Endothelial cell of umbilical vein (primary cell): ENCODE results near the gene GATD1. TPM values are rescaled to one million over a fixed set of nuclear protein-coding genes. Genes with fewer than 3 reads are reported as not detected.

Experiments
- BruUV-seq: library from RNA; stranded (reverse); fragments of 400-500 nt; replicated peaks from 2 replicates; lab custom pipeline; 2021; lab: Mats Ljungman, UMichigan
- CTCF ChIA-PET: fragments of 300-600, 350-600 bp; sonication (Branson Sonifier 250); formaldehyde crosslinking; loops from one replicate; lab custom pipeline; 2021; ENCODE audit warnings: antibody characterized with exemption, inconsistent platforms; lab: Charles Lee
- POLR2A ChIA-PET: fragments of 300-600, 350-600 bp; sonication (Branson Sonifier 250); formaldehyde crosslinking; loops from one replicate; lab custom pipeline; 2021; ENCODE audit warnings: antibody characterized with exemption, inconsistent platforms; lab: Charles Lee
- DNase-seq: peaks from one replicate; pipeline ENCODE4 v3.0.0-alpha.2; 2011; ENCODE audit warnings: low read depth, low spot score
- FAIRE-seq: peaks from 2 replicates; lab custom pipeline; 2011; peaks lifted over from hg19 to GRCh38; lab: Jason Lieb, UNC
- H2AFZ ChIP-seq: 2 replicates; pipeline ENCODE4 v1.6.0; 2012; ENCODE audit warnings: low read depth, low read length, control low read depth, inconsistent platforms
- H3K27ac ChIP-seq: 2 replicates; pipeline ENCODE4 v1.5.1; 2011; ENCODE audit warnings: low read depth, mild to moderate bottlenecking, control low read depth, low read length, moderate library complexity; ENCODE audit not compliant: insufficient read depth
- H3K27me3 ChIP-seq, 2 experiments: 2 replicates each; pipeline versions ENCODE4 v1.6.0 to v1.6.1; 2011; ENCODE audit warnings: low read length in 2 of 2, mixed read lengths in 1 of 2; ENCODE audit not compliant: control insufficient read depth in 2 of 2, insufficient read depth in 2 of 2
- H3K36me3 ChIP-seq, 2 experiments: 2 replicates in 1 of 2; 3 replicates in 1 of 2; pipeline ENCODE4 v1.5.1; 2011; ENCODE audit warnings: low read length in 2 of 2, mild to moderate bottlenecking in 1 of 2, moderate library complexity in 1 of 2; ENCODE audit not compliant: control insufficient read depth in 2 of 2, insufficient read depth in 2 of 2; ENCODE audit errors: extremely low read depth in 1 of 2
- H3K4me1 ChIP-seq: 3 replicates; pipeline ENCODE4 v1.5.1; 2011; ENCODE audit warnings: mild to moderate bottlenecking, low read length; ENCODE audit not compliant: control insufficient read depth, insufficient read depth; ENCODE audit errors: extremely low read depth
- H3K4me2 ChIP-seq: 2 replicates; pipeline ENCODE4 v1.6.1; 2011; ENCODE audit warnings: low read length, control low read depth, mixed read lengths; ENCODE audit not compliant: insufficient read depth
- H3K4me3 ChIP-seq, 3 experiments: fragments of 200-600 bp in 1 of 3; sonication (generic), shearing (Covaris generic) in 1 of 3; replicated peaks in 1 of 3; 2 replicates each; pipeline ENCODE4 v1.5.1; 2011 to 2016; ENCODE audit warnings: control low read depth in 3 of 3, low read length in 3 of 3, mild to moderate bottlenecking in 2 of 3, inconsistent platforms in 1 of 3, low read depth in 1 of 3, moderate library complexity in 1 of 3; ENCODE audit not compliant: insufficient read depth in 1 of 3
- H3K79me2 ChIP-seq: 2 replicates; pipeline ENCODE4 v1.6.0; 2012; ENCODE audit warnings: low read length, inconsistent platforms; ENCODE audit not compliant: control insufficient read depth, insufficient read depth
- H3K9ac ChIP-seq: replicated peaks from 2 replicates; pipeline ENCODE3; 2011; ENCODE audit warnings: low read length, control low read depth; ENCODE audit not compliant: insufficient read depth; ENCODE audit errors: extremely low read depth
- H3K9me1 ChIP-seq: replicated peaks from 3 replicates; pipeline ENCODE4 v1.6.0; 2011; ENCODE audit warnings: mild to moderate bottlenecking, low read length; ENCODE audit not compliant: control insufficient read depth, insufficient read depth; ENCODE audit errors: extremely low read depth
- H3K9me3 ChIP-seq: replicated peaks from 2 replicates; pipeline ENCODE4 v1.5.1; 2012; ENCODE audit warnings: low read length, inconsistent platforms; ENCODE audit not compliant: control insufficient read depth, insufficient read depth
- H4K20me1 ChIP-seq: replicated peaks from 2 replicates; pipeline ENCODE3; 2011; ENCODE audit warnings: mild to moderate bottlenecking, low read length; ENCODE audit not compliant: control insufficient read depth, insufficient read depth; ENCODE audit errors: extremely low read depth
- CTCF ChIP-seq, 2 donors: IDR thresholded peaks; 1 replicate in 1 of 2; 2 replicates in 1 of 2; pipeline ENCODE4 v1.5.1; 2011; ENCODE audit warnings: low read length in 2 of 2, mild to moderate bottlenecking in 2 of 2, moderate library complexity in 2 of 2, control low read depth in 1 of 2, inconsistent platforms in 1 of 2, low read depth in 1 of 2; ENCODE audit not compliant: insufficient read depth in 1 of 2; ENCODE audit errors: extremely low read depth in 1 of 2
- EZH2 ChIP-seq: IDR thresholded peaks from 2 replicates; pipeline ENCODE4 v1.6.1; 2012; ENCODE audit warnings: borderline replicate concordance, low read depth, mild to moderate bottlenecking, moderate library complexity, low read length, inconsistent platforms; ENCODE audit not compliant: severe bottlenecking
- FOS ChIP-seq: IDR thresholded peaks from 2 replicates; pipeline ENCODE4 v1.6.1; 2011; ENCODE audit warnings: mild to moderate bottlenecking, low read length, moderate library complexity, borderline replicate concordance; ENCODE audit not compliant: insufficient read depth
- GATA2 ChIP-seq: IDR thresholded peaks from 2 replicates; pipeline ENCODE4 v1.7.0; 2011; ENCODE audit warnings: low read depth, mild to moderate bottlenecking, moderate library complexity, mixed read lengths, low read length; ENCODE audit not compliant: insufficient read length, insufficient read depth
- JUN ChIP-seq: IDR thresholded peaks from 2 replicates; pipeline ENCODE4 v1.6.1; 2011; ENCODE audit warnings: borderline replicate concordance, low read depth; ENCODE audit not compliant: insufficient read length, insufficient read depth
- MAX ChIP-seq: IDR thresholded peaks from 2 replicates; pipeline ENCODE4 v1.6.1; 2011; ENCODE audit not compliant: insufficient read depth, insufficient read length
- MYC ChIP-seq: IDR thresholded peaks from one replicate; pipeline ENCODE4 v1.6.1; 2011; ENCODE audit warnings: mild to moderate bottlenecking, low read depth, low read length
- POLR2A ChIP-seq: IDR thresholded peaks from 2 replicates; pipeline ENCODE4 v1.6.1; 2012; ENCODE audit warnings: low read depth, mild to moderate bottlenecking, control low read depth, low read length
- POLR2AphosphoS5 ChIP-seq: IDR thresholded peaks from 2 replicates; pipeline ENCODE4 v1.6.1; 2012; ENCODE audit warnings: low read depth, mild to moderate bottlenecking, control low read depth, low read length, moderate library complexity; ENCODE audit not compliant: insufficient read depth
- dilution Hi-C: fragments of 300-500 bp; cut with MboI; formaldehyde crosslinking; loops from one replicate; pipeline ENCODE4 v1.15.0; 2019; ENCODE audit warnings: low sequenced_read_pairs; ENCODE audit not compliant: extremely low pct_ligation_motif_present
- intact Hi-C: fragments of 100-400 bp; cut with micrococcal nuclease; formaldehyde crosslinking; loops from one replicate; pipeline ENCODE4 v1.10.0; 2022
- polyA plus RNA-seq, 4 experiments: library from polyadenylated mRNA; depleted of rRNA in 3 of 4; stranded (reverse) in 3 of 4; unstranded in 1 of 4; fragments of >200 nt; gene quantifications; 2 replicates each; pipeline versions ENCODE4 v1.2.1 to v1.2.3, GENCODE V29; 2011 to 2012; ENCODE audit warnings: missing spikeins in 1 of 4
- total RNA-seq: library from RNA; stranded (reverse); gene quantifications from 2 replicates; pipeline ENCODE4 v1.2.3, GENCODE V29; 2021

The GATD1 gene
- total and polyA plus RNA-seq, 2 donors (not counting 3 experiments of a cell fraction or from before 2014, with no cell fraction given) = 70.6 to 83.1 TPM

GRCh38 chr11:809287-810039 is 32.2 kb upstream of the GATD1 start, which contains the start of gene RPLP2:
RPLP2 (plus strand) TSS chr11:809967; CDS start chr11:810235, 268 bp downstream.
- Histone ChIP-seq H4K20me1 (no peaks in the 10 kb centered on the region), H3K9ac (peak within 1 kb of the TSS; percentile 97), H3K4me1 (peaks cover 26% of the 10 kb centered on the region), H2AFZ (peak within 1 kb of the TSS; percentile 77), H3K27ac (peak within 1 kb of the TSS; percentile 97), H3K27me3 (no peaks in the 10 kb centered on the region), H3K79me2 (peaks cover 41% of the 10 kb centered on the region), H3K9me3 (no peaks in the 10 kb centered on the region), H3K4me3 (peak within 1 kb of the TSS; percentile 77 to 90 (median 80)), H3K9me1 (no peaks in the 10 kb centered on the region), H3K4me2 (peak within 1 kb of the TSS; percentile 96), H3K36me3 (peaks cover 5 to 25% of the 10 kb centered on the region in 2 experiments)
- TF ChIP-seq JUN (peak; percentile 65), EZH2 (no peak), POLR2A (peak; percentile 92), CTCF (IDR thresholded peaks at IDR 0.05; ENCODE audit: extremely low read depth in 1 of 2, insufficient read depth in 1 of 2, low read depth in 1 of 2, low read length in 2 of 2) (no peak), MAX (peak; percentile 30), FOS (no peak), GATA2 (no peak), MYC (peak; percentile 66), POLR2AphosphoS5 (peak; percentile 96)
- CTCF ChIA-PET = interaction anchor here (1.0 to 1.2 kb wide), 3 partner anchors 10 to 26 kb away, joined by 3 to 6 read pairs (median 4); partner anchors contain the start of genes PNPLA2 and SLC25A22
- FAIRE-seq = peak; percentile 98
- no TSS peak for BruUV-seq
- intact Hi-C loops (loop anchor here (1.0 kb wide), 3 partner anchors 10 to 35 kb away; no protein-coding TSS in a partner anchor), dilution Hi-C loops (no loop called here)
- peak; percentile 96 for DNase-seq
- POLR2A ChIA-PET = interaction anchor here (0.9 to 1.8 kb wide), 4 partner anchors 10 to 34 kb away, joined by 3 to 23 read pairs (median 6); partner anchors contain the start of genes PNPLA2 and TSPAN4
